SH-SY5Y (cell line): ENCODE measurements around the gene ATG7.

ENCODE experiments used
- GATA2 ChIP-seq: IDR thresholded peaks from 2 replicates; pipeline ENCODE4 v1.6.1; 2011; ENCODE audit warnings: mild to moderate bottlenecking, low read depth, low read length
- GATA3 ChIP-seq: IDR thresholded peaks from 2 replicates; pipeline ENCODE4 v1.6.1; 2011; ENCODE audit warnings: low read depth, mild to moderate bottlenecking, low read length, moderate library complexity

GRCh38 chr3:11381563-11381962 lies 109.4 kb downstream of the ATG7 start:
- no peak for TF ChIP-seq GATA3
- no peak for TF ChIP-seq GATA2
